Nephron progenitor cell (in vitro differentiated cells): Measurements from ENCODE around the gene KTN1.

ENCODE experiments used
- DNase-seq: peaks from one replicate; pipeline ENCODE4 v3.0.0; 2021
- H3K27ac Mint-ChIP-seq: 2 replicates; pipeline ENCODE4 v1.8.0; 2021; ENCODE audit warnings: mild to moderate bottlenecking, moderate library complexity, mixed read lengths
- H3K27me3 Mint-ChIP-seq: 2 replicates; pipeline ENCODE4 v1.8.0; 2021; ENCODE audit warnings: mild to moderate bottlenecking, low read depth, mixed read lengths; ENCODE audit not compliant: poor library complexity
- H3K36me3 Mint-ChIP-seq: 2 replicates; pipeline ENCODE4 v1.8.0; 2021; ENCODE audit warnings: low read depth, mixed read lengths
- H3K4me1 Mint-ChIP-seq: 2 replicates; pipeline ENCODE4 v1.8.0; 2021; ENCODE audit warnings: mixed read lengths
- H3K4me3 Mint-ChIP-seq: 2 replicates; pipeline ENCODE4 v1.8.0; 2021; ENCODE audit warnings: mild to moderate bottlenecking, moderate library complexity, mixed read lengths
- H3K9me3 Mint-ChIP-seq: 2 replicates; pipeline ENCODE4 v1.8.0; 2021; ENCODE audit warnings: mild to moderate bottlenecking, moderate library complexity, mixed read lengths
- CTCF ChIP-seq: fragments of 200-600 bp; sonication (generic); IDR thresholded peaks from 2 replicates; pipeline ENCODE4 v1.5.0; 2021; ENCODE audit warnings: antibody characterized with exemption

KTN1 gene

GRCh38 chr14:55607386-55607785, 27.4 kb downstream of the KTN1 start:
- no peaks in the 10 kb centered on the region for H3K9me3 Mint-ChIP-seq
- no peak overlapping the region for H3K4me3 Mint-ChIP-seq
- H3K4me1 Mint-ChIP-seq = peaks cover 20% of the 10 kb centered on the region
- H3K27ac Mint-ChIP-seq = no peak overlapping the region
- H3K27me3 Mint-ChIP-seq = no peaks in the 10 kb centered on the region
- DNase-seq = no peak
- no peak for TF ChIP-seq CTCF
- peaks cover 22% of the 10 kb centered on the region for H3K36me3 Mint-ChIP-seq

- Mint-ChIP-seq H3K36me3 (peaks cover 45% of the 10 kb centered on the region), H3K4me1 (peaks cover 20% of the 10 kb centered on the region), H3K4me3 (no peak overlapping the region), H3K27ac (peak overlapping the region; percentile 6), H3K9me3 (no peaks in the 10 kb centered on the region), H3K27me3 (peaks cover under 1% of the 10 kb centered on the region)
- TF ChIP-seq CTCF = no peak
- DNase-seq = no peak
Observed at GRCh38 chr14:55609681-55610080, 29.7 kb downstream of the KTN1 start.

GRCh38 chr14:55610713-55611370, 30.8 kb downstream of the KTN1 start:
- no peak for TF ChIP-seq CTCF
- Mint-ChIP-seq H3K9me3 (no peaks in the 10 kb centered on the region), H3K27me3 (peaks cover 2% of the 10 kb centered on the region), H3K4me3 (no peak overlapping the region), H3K4me1 (peaks cover 20% of the 10 kb centered on the region), H3K27ac (no peak overlapping the region), H3K36me3 (peaks cover 57% of the 10 kb centered on the region)
- DNase-seq = no peak

- no peak for DNase-seq
- peaks cover 67% of the 10 kb centered on the region for H3K36me3 Mint-ChIP-seq
- H3K4me1 Mint-ChIP-seq = peaks cover 11% of the 10 kb centered on the region
- TF ChIP-seq CTCF = no peak
- H3K9me3 Mint-ChIP-seq = no peaks in the 10 kb centered on the region
- H3K4me3 Mint-ChIP-seq = no peak overlapping the region
- H3K27me3 Mint-ChIP-seq = peaks cover 2% of the 10 kb centered on the region
- H3K27ac Mint-ChIP-seq = peak overlapping the region; percentile 1
Observed at GRCh38 chr14:55611859-55612258, 31.9 kb downstream of the KTN1 start.

GRCh38 chr14:55614304-55614703, 34.3 kb downstream of the KTN1 start:
- H3K36me3 Mint-ChIP-seq = peaks cover 82% of the 10 kb centered on the region
- DNase-seq = no peak
- H3K4me1 Mint-ChIP-seq = peaks cover 6% of the 10 kb centered on the region
- TF ChIP-seq CTCF = no peak
- H3K4me3 Mint-ChIP-seq = no peak overlapping the region
- H3K27me3 Mint-ChIP-seq = peaks cover 2% of the 10 kb centered on the region
- no peak overlapping the region for H3K27ac Mint-ChIP-seq
- peaks cover 17% of the 10 kb centered on the region for H3K9me3 Mint-ChIP-seq

GRCh38 chr14:55620277-55620676, 40.3 kb downstream of the KTN1 start:
- no peak overlapping the region for H3K4me3 Mint-ChIP-seq
- no peak for DNase-seq
- peaks cover 91% of the 10 kb centered on the region for H3K36me3 Mint-ChIP-seq
- no peak overlapping the region for H3K27ac Mint-ChIP-seq
- peaks cover 38% of the 10 kb centered on the region for H3K9me3 Mint-ChIP-seq
- H3K4me1 Mint-ChIP-seq = no peaks in the 10 kb centered on the region
- no peaks in the 10 kb centered on the region for H3K27me3 Mint-ChIP-seq
- TF ChIP-seq CTCF = no peak
